Right atrium auricular region (tissue), 2 donors: ENCODE results near the gene NAE1. TPM values are rescaled to one million over a fixed set of nuclear protein-coding genes. Genes with fewer than 3 reads are reported as not detected.
"Not testable (repeated sequence)": the region's sequence is repeated elsewhere in the genome, so short reads cannot be mapped to it uniquely, and the experiment has no call there.

Source experiments
- DNase-seq: peaks from one replicate; pipeline ENCODE4 v3.0.0-alpha.2; 2019; ENCODE audit warnings: low spot score
- H3K27ac ChIP-seq, 2 donors: fragments of 200-600 bp; sonication (generic); 1 replicate in 1 of 2; 2 replicates in 1 of 2; pipeline ENCODE4 v1.5.1; 2016 to 2019
- H3K27me3 ChIP-seq, 2 donors: fragments of 200-600 bp; sonication (generic); one replicate each; pipeline versions ENCODE4 v1.5.1 to v1.6.0; 2017 to 2019
- H3K36me3 ChIP-seq: fragments of 200-600 bp; sonication (generic); one replicate; pipeline ENCODE4 v1.5.1; 2016
- H3K4me1 ChIP-seq, 2 donors: fragments of 200-600 bp; sonication (generic); one replicate each; pipeline versions ENCODE4 v1.5.1 to v1.6.0; 2017 to 2019
- H3K4me3 ChIP-seq, 2 donors: fragments of 200-600 bp; sonication (generic); 1 replicate in 1 of 2; 2 replicates in 1 of 2; pipeline ENCODE4 v1.5.1; 2017 to 2019; ENCODE audit warnings: mild to moderate bottlenecking in 1 of 2, moderate library complexity in 1 of 2
- H3K9me3 ChIP-seq, 2 donors: fragments of 200-600 bp; sonication (generic); one replicate each; pipeline ENCODE4 v1.5.1; 2019
- CTCF ChIP-seq, 2 donors: fragments of 200-600 bp; sonication (generic); IDR thresholded peaks; one replicate each; pipeline ENCODE4 v1.5.1; 2019; ENCODE audit warnings: antibody characterized with exemption in 2 of 2
- total RNA-seq, 2 donors: library from RNA; depleted of rRNA; stranded (reverse); fragments of >200 nt; gene quantifications; one replicate each; pipeline ENCODE4 v1.1.0, GENCODE V29; 2016

Gene NAE1
- total RNA-seq, 2 donors from 2014 or later = 25.6 to 27.3 TPM

DNA sequence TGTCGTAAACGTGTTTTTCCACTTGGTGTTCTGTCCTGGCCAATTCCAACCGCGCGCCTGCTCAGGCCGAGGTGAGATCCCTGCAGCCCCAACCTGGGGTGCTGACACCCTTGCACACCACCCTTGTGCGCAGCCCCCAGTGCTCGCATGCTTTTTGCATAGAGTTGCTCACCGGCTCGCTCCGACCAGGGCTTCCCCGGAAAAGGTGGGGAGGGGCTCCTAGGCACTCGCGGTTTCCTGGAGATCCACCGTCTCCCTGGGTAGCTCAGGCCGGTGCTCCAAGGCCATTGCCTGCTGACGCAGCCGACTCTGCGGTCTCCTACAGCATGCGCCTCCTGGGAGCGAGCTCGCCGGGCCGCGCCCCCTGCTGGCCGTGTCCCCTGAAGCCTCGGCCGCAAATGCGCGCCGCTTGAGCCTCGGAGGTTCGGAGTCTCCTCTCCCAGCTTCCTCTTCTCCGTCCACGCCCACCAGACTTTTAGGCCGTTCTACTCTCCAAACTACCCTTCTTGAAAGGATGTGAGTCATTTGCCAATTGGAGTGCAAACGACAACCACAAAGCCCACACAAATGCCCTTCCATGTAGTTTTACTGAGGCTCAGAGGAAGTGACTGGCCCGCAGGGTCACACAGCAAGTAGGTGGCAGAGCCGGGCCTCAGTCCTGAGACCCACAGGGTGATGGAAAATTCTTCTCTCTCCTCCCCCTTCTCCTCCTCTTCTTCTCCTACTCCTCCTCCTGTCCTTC is 42.3 kb upstream of the NAE1 start:
- Histone ChIP-seq H3K27ac (peak overlapping the region; percentile 37 to 59), H3K27me3 (no peaks in the 10 kb centered on the region), H3K4me3 (peak overlapping the region; percentile 28 to 36), H3K36me3 (no peaks in the 10 kb centered on the region), H3K9me3 (no peaks in the 10 kb centered on the region), H3K4me1 (peaks cover 0 to 6% of the 10 kb centered on the region in 2 donors)
- peak; percentile 91 for DNase-seq
- peak; percentile 92 to 96 for TF ChIP-seq CTCF (IDR thresholded peaks at IDR 0.05)

GRCh38 chr16:66872559-66872942 is 41.8 kb upstream of the NAE1 start:
- peak overlapping the region in 1 of 2 donors; percentile 59 for H3K27ac ChIP-seq
- no peaks in the 10 kb centered on the region for H3K36me3 ChIP-seq
- no peak for TF ChIP-seq CTCF (IDR thresholded peaks at IDR 0.05)
- H3K27me3 ChIP-seq = no peaks in the 10 kb centered on the region
- no peak for DNase-seq
- no peaks in the 10 kb centered on the region for H3K9me3 ChIP-seq
- H3K4me1 ChIP-seq = peaks cover 0 to 6% of the 10 kb centered on the region in 2 donors
- peak overlapping the region; percentile 28 to 36 for H3K4me3 ChIP-seq

DNA sequence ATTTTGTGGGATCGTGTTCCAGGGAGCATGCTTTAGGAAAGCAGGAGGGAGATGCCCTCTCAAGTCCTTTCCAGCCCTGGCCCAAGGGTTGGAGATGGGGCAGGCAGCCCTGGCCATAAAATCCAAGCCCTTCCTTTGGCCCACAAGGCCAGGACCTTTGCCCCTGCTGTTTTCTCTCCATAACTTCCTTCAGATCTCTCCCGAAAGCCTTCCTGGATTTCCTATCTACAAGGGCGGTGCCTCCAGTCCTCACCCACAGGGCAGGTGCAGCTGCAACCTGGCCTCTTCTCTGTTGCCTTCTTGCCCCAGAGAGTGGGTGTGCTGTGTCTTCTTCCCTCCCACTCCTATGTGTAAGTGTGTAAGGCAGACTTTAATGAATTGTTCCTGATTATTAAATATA is 41.1 kb upstream of the NAE1 start:
- Histone ChIP-seq H3K27me3 (no peaks in the 10 kb centered on the region), H3K9me3 (no peaks in the 10 kb centered on the region), H3K36me3 (no peaks in the 10 kb centered on the region), H3K4me3 (no peak overlapping the region), H3K27ac (no peak overlapping the region), H3K4me1 (peaks cover 0 to 6% of the 10 kb centered on the region in 2 donors)
- no peak for TF ChIP-seq CTCF (IDR thresholded peaks at IDR 0.05)
- DNase-seq = no peak

DNA sequence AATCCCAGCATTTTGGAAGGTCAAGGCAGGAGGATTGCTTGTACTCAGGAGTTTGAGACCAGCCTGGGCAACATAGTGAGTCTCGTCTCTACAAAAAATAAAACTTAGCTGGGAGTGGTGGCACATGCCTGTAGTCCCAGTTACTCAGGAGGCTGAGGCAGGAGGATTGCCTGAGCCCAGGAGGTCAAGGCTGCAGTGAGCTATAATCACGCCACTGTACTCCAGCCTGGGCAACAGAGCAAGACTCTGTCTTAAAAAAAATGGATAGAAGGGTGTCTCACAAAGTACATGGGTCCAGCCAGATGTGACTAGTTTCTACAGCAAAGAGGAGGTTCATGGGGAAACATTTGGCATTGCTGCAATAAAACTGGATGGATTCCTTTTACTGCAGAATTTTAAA is 40.6 kb upstream of the NAE1 start:
- DNase-seq, H3K36me3 ChIP-seq, H3K27ac ChIP-seq, H3K4me3 ChIP-seq, H3K4me1 ChIP-seq, H3K9me3 ChIP-seq, H3K27me3 ChIP-seq: not testable (repeated sequence)

DNA sequence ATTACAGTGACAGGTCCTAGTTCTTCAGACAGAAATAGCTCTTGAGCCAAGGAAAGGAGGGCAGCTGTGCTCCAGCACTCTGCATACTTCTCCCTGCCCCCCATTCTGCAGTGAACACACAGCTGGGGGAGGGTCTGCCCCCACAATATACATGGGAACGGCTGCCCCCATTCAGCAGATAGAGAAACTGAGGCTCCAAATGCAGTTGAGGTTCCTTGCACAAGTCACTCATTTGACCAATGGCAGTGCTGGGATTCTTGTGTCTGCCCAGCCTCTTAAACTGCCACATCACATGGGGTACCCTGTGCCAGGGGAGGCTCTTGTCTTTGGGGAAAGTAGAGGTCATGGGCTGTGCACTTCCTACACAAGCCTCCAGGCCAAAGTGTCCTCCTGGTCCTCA is 38.6 kb upstream of the NAE1 start:
- peaks cover 0 to 6% of the 10 kb centered on the region in 2 donors for H3K4me1 ChIP-seq
- DNase-seq = no peak
- TF ChIP-seq CTCF (IDR thresholded peaks at IDR 0.05) = no peak
- no peaks in the 10 kb centered on the region for H3K9me3 ChIP-seq
- no peak overlapping the region for H3K4me3 ChIP-seq
- no peaks in the 10 kb centered on the region for H3K36me3 ChIP-seq
- no peaks in the 10 kb centered on the region for H3K27me3 ChIP-seq
- H3K27ac ChIP-seq = no peak overlapping the region

DNA sequence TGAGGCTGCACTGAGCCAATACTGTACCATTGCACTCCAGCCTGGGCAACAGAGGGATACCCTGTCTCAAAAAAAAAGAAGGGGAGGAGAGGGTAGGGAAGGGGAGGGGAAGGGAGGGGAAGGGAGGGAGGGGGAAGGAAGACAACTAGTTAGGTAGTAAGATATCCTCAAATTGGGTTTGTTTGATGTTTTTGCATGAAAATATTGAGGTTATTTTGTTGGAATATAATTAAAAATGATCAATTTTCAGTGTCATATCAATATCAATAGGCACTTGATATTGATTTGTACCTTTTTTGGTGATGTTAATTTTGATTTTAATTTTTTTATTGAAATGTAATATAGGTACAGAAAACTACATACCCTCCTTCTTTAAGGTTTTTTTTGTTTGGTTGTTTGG is 32.9 kb upstream of the NAE1 start:
- H3K27me3 ChIP-seq = no peaks in the 10 kb centered on the region
- peaks cover 0 to 7% of the 10 kb centered on the region in 2 donors for H3K4me1 ChIP-seq
- H3K4me3 ChIP-seq = no peak overlapping the region
- H3K9me3 ChIP-seq = no peaks in the 10 kb centered on the region
- H3K27ac ChIP-seq = no peak overlapping the region
- H3K36me3 ChIP-seq = no peaks in the 10 kb centered on the region
- DNase-seq = no peak
- no peak for TF ChIP-seq CTCF (IDR thresholded peaks at IDR 0.05)
